ENCODE measurements around the gene CAMTA1. TPM values are rescaled to one million over a fixed set of nuclear protein-coding genes. Genes with fewer than 3 reads are reported as not detected.

The CAMTA1 gene
- total RNA-seq, 1 donor from 2014 or later: 109 TPM

DNA sequence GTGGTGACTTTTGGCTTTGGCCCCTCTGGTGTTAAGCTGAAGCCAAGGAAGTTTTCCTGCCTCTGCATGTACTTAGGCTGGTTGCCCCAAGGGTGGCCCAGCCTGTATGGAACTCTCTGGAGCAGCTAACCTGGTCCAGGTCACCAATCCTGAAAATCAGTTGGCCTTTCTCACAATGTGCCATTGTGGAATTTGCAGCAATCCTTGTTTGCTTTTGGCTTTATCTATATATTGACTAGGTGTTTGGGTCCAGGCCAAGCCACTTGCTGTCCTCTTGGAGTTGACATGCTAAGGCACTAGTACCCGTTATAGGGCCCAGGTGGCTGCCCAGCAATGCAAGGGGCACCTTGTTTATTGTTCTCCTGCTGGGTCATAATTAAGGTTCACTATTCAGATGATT lies 124.6 kb downstream of the CAMTA1 start:
- Mint-ChIP-seq H3K9me3 (no peaks in the 10 kb centered on the region), H3K4me3 (no peak overlapping the region), H3K27me3 (ENCODE audit: low read depth) (peaks cover 5% of the 10 kb centered on the region), H3K4me1 (peaks cover 60% of the 10 kb centered on the region), H3K27ac (ENCODE audit: unreplicated experiment) (no peak overlapping the region), H3K36me3 (ENCODE audit: low read depth) (peaks cover 6% of the 10 kb centered on the region)
- TF ChIP-seq, protein P1, sequence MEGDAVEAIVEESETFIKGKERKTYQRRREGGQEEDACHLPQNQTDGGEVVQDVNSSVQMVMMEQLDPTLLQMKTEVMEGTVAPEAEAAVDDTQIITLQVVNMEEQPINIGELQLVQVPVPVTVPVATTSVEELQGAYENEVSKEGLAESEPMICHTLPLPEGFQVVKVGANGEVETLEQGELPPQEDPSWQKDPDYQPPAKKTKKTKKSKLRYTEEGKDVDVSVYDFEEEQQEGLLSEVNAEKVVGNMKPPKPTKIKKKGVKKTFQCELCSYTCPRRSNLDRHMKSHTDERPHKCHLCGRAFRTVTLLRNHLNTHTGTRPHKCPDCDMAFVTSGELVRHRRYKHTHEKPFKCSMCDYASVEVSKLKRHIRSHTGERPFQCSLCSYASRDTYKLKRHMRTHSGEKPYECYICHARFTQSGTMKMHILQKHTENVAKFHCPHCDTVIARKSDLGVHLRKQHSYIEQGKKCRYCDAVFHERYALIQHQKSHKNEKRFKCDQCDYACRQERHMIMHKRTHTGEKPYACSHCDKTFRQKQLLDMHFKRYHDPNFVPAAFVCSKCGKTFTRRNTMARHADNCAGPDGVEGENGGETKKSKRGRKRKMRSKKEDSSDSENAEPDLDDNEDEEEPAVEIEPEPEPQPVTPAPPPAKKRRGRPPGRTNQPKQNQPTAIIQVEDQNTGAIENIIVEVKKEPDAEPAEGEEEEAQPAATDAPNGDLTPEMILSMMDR (conservative IDR thresholded peaks at IDR 0.05): no peak
- no peak for DNase-seq (ENCODE audit: low read depth, low spot score)

DNA sequence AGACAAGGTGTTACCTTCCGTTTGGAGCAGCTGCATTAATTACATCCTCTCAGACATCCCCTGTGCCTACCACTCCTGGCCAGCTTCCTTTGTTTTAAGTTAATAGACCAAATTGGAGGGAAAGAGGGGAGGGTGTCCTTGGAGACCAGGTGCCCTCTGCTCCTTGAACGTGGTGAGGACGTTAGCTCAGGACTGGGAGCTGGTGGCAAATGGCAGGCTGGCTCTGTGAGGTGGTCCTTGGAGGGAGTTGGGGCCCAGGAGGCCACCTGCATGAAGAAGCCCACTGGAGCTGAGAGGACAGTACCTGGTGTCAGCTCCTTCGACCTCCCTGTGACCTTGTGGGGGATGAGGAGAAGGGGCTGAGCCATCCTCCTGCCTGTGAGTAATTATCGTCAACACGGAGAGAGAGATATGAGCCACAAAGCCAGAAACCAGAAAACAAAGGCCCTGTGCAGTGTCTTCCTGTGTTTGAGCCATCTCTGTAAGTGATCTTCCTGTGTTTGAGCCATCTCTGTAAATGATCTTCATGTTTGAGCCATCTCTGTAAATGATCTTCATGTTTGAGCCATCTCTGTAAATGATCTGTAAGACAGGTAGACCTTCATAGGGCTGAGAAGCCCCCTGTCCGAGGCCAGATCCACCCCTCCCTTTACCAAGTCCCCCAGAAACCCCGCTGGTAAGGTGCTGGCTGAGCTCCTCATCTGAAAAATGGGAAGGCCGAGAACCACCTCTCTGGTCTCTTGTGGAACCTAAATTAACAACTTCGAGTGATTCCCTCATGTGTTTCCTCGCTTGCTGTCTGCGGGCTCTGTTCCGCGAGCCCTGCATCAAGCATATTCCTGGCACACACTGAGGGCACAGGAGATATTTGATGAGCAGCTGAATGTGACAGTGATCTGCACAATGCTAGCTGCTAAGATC lies 126.0 kb downstream of the CAMTA1 start:
- H3K27me3 Mint-ChIP-seq (ENCODE audit: low read depth): peaks cover 5% of the 10 kb centered on the region
- H3K9me3 Mint-ChIP-seq: no peaks in the 10 kb centered on the region
- H3K4me3 Mint-ChIP-seq: no peak overlapping the region
- H3K36me3 Mint-ChIP-seq (ENCODE audit: low read depth): peaks cover 2% of the 10 kb centered on the region
- peak overlapping the region; percentile 94 for H3K27ac Mint-ChIP-seq (ENCODE audit: unreplicated experiment)
- TF ChIP-seq, protein P1 (conservative IDR thresholded peaks at IDR 0.05): no peak
- DNase-seq (ENCODE audit: low read depth, low spot score): no peak
- peaks cover 53% of the 10 kb centered on the region for H3K4me1 Mint-ChIP-seq

DNA sequence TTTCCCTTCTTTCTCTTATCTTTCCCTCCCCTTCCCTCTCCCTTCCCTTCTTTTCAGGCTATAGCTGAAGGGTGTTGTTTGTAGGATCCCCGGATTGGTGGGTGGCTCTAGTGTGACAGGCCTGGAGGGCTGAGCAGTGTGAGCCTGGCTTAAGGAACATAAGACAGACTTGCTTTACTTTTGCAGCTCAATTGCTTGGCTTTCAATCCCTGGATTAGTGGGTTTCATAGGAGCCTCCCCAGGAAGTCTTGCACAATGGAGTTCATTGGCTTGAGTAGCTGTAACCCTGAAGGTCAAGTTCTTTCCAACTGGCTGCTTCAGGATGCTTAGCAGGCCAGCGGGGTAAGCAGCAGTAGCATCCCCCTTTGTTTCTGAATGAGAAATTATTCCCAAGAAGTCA lies 126.7 kb downstream of the CAMTA1 start:
- peaks cover 48% of the 10 kb centered on the region for H3K4me1 Mint-ChIP-seq
- peak overlapping the region; percentile 69 for H3K4me3 Mint-ChIP-seq
- peak overlapping the region; percentile 94 for H3K27ac Mint-ChIP-seq (ENCODE audit: unreplicated experiment)
- DNase-seq (ENCODE audit: low read depth, low spot score): no peak
- peaks cover 2% of the 10 kb centered on the region for H3K36me3 Mint-ChIP-seq (ENCODE audit: low read depth)
- no peaks in the 10 kb centered on the region for H3K9me3 Mint-ChIP-seq
- peaks cover 5% of the 10 kb centered on the region for H3K27me3 Mint-ChIP-seq (ENCODE audit: low read depth)
- TF ChIP-seq, protein P1 (conservative IDR thresholded peaks at IDR 0.05): no peak

DNA sequence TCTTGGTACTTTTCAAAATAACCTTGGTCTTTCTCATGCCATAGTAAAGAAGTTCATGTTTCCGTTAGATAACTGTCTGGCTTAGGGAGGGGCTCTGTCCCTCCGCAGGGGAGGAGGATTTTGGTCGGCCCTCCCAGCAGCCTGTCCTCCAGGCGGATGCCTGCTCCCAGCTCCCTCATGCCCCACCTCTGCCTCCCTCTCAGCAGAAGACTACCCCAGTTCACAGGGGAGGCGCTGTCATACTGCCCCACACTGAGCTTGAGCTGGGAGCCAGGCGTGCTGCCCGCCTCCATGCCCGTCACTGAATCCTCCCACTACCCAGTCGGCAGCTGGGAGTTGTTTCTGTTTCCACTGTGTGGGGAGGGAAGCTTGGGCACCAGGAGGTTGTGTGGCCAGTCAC lies 127.3 kb downstream of the CAMTA1 start:
- Mint-ChIP-seq H3K36me3 (ENCODE audit: low read depth) (peaks cover 2% of the 10 kb centered on the region), H3K4me3 (peak overlapping the region; percentile 69), H3K27ac (ENCODE audit: unreplicated experiment) (peak overlapping the region; percentile 94), H3K27me3 (ENCODE audit: low read depth) (peaks cover 5% of the 10 kb centered on the region), H3K9me3 (no peaks in the 10 kb centered on the region), H3K4me1 (peaks cover 48% of the 10 kb centered on the region)
- TF ChIP-seq, protein P1 (conservative IDR thresholded peaks at IDR 0.05): no peak
- no peak for DNase-seq (ENCODE audit: low read depth, low spot score)

DNA sequence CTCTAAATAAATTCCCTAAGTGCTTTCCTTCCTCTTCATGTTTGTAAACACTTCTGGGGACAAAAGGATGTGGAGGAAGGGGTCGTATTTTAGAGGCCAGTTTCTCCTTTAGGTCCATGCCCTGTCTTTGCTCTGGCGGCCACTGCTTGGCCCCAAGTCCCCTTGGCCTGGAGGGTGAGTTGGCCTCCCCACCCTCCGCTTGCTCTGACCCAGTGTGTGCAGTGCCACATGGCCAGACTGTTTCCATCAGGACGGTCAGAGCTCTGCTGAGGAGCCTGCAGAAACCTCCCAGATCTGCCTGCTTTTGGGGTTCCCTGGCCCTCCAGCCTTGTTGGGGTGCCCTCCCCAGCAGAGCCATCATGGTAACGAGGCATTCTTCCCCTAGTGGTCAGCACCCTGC lies 127.8 kb downstream of the CAMTA1 start:
- TF ChIP-seq, protein P1 (conservative IDR thresholded peaks at IDR 0.05): no peak
- Mint-ChIP-seq H3K27me3 (ENCODE audit: low read depth) (peaks cover 5% of the 10 kb centered on the region), H3K36me3 (ENCODE audit: low read depth) (peaks cover 2% of the 10 kb centered on the region), H3K27ac (ENCODE audit: unreplicated experiment) (no peak overlapping the region), H3K4me3 (no peak overlapping the region), H3K9me3 (no peaks in the 10 kb centered on the region), H3K4me1 (peaks cover 43% of the 10 kb centered on the region)
- no peak for DNase-seq (ENCODE audit: low read depth, low spot score)

Data from neural crest cell (in vitro differentiated cells).